Measurements from ENCODE around the gene ADAMTS17.

GRCh38 chr15:100096700-100097099 lies 245.1 kb downstream of the ADAMTS17 start:
- TF ChIP-seq POLR2A (IDR thresholded peaks at IDR 0.05) (no peak), CTCF (IDR thresholded peaks at IDR 0.05) (no peak)
